Right lobe of liver (tissue), 6 donors: Measurements from ENCODE around the gene SPANXN5. TPM values are rescaled to one million over a fixed set of nuclear protein-coding genes. Genes with fewer than 3 reads are reported as not detected.
"Not testable (repeated sequence)": the region's sequence is repeated elsewhere in the genome, so short reads cannot be mapped to it uniquely, and the experiment has no call there.

Experiments
- ATAC-seq, 4 donors: fragments of 200-7000 bp; cut with Tn5 transposase; one replicate each; pipeline ENCODE4 v1.9.1; 2020; ENCODE audit warnings: mild to moderate bottlenecking in 4 of 4, moderate library complexity in 4 of 4
- DNase-seq, 3 donors: peaks; one replicate each; pipeline ENCODE4 v3.0.0-alpha.2; 2020
- H3K27ac ChIP-seq, 3 donors: fragments of 200-600 bp; one replicate each; pipeline ENCODE4 v1.8.0; 2022
- H3K27me3 ChIP-seq, 2 donors: fragments of 200-600 bp; one replicate each; pipeline ENCODE4 v1.8.0; 2022
- H3K36me3 ChIP-seq, 4 donors: fragments of 200-600 bp; sonication (generic) in 1 of 4; one replicate each; pipeline versions ENCODE4 v1.5.1 to v1.8.0; 2017 to 2022; ENCODE audit warnings: control low read depth in 1 of 4
- H3K4me1 ChIP-seq, 4 donors: fragments of 200-600 bp; sonication (generic) in 1 of 4; one replicate each; pipeline versions ENCODE4 v1.5.1 to v1.8.0; 2017 to 2022; ENCODE audit warnings: control low read depth in 1 of 4
- H3K4me3 ChIP-seq, 3 donors: fragments of 200-600 bp; one replicate each; pipeline ENCODE4 v1.8.0; 2022
- H3K9me3 ChIP-seq, 4 donors: fragments of 200-600 bp; sonication (generic) in 1 of 4; one replicate each; pipeline versions ENCODE4 v1.5.1 to v1.8.0; 2017 to 2022; ENCODE audit warnings: control low read depth in 1 of 4
- POLR2A ChIP-seq: fragments of 450-650 bp; IDR thresholded peaks from one replicate; pipeline ENCODE4 v1.6.1; 2017; ENCODE audit warnings: antibody characterized with exemption, mild to moderate bottlenecking
- WGBS: methylation state at CpG from one replicate; pipeline ENCODE4 v1.1.6; 2018; ENCODE audit warnings: low coverage, low lambda C conversion rate; ENCODE audit not compliant: insufficient coverage; ENCODE audit errors: missing lambda C conversion rate; 5-methylcytosine and 5-hydroxymethylcytosine counted together
- intact Hi-C, 2 donors: fragments of 100-400 bp; cut with DNase I; formaldehyde crosslinking; loops; one replicate each; pipeline versions ENCODE4 v1.11.2 to v1.14.1; 2022
- long read RNA-seq: library from polyadenylated mRNA; unstranded; transcript quantifications from one replicate; pipeline ENCODE4 v2.0.0, GENCODE V29; 2019
- total RNA-seq, 6 experiments: library from RNA; depleted of rRNA in 2 of 6; stranded (reverse); fragments of >200 nt in 2 of 6; fragmentation: NEBNext Ultra II Directional in 3 of 6; extraction: Animal tissue kit (Norgen Biotek cat#: 25700) in 3 of 6; gene quantifications; one replicate each; pipeline versions ENCODE4 v1.1.0 to v1.2.4, GENCODE V29; 2016 to 2023
- TF ChIP-seq, protein P1 (sequence below), 4 donors: fragments of 200-600 bp in 3 of 4; fragments of 450-650 bp in 1 of 4; IDR thresholded peaks; one replicate each; pipeline versions ENCODE4 v1.5.1 to v1.8.0; 2016 to 2022; ENCODE audit warnings: antibody characterized with exemption in 4 of 4, mild to moderate bottlenecking in 2 of 4
- donor health status: DM: no; HTN: yes; CAD: no.
- donor health status: DM: no; HTN: no; CAD: no.
- donor health status: DM: no; HTN: no; CAD: no.
- donor health status: DM: no; HTN: yes; CAD: no.
- donor health status: DM: no; HTN: yes; CAD: no.

SPANXN5 gene, protein sequence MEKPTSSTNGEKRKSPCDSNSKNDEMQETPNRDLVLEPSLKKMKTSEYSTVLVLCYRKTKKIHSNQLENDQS
- not detected for total RNA-seq
- long read RNA-seq, result 0 reads

DNA sequence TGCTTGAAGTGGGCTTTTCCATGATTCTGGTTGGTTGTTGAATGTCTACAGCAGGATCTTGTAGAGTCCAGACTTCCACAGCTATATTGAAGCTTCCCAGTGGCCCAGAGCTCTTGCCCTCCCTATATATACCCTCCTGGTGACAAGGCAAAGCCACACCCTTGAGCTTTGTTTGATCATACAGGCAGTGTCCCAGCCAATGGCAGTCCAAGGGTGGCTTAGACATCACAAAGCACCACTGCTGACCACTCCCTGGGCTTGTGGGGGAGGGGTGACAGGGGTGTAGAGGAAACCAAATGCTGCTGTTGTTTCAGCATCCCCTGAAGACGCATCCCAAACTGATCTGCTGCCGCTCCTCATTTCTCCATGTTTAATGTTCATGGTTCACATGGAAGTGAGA, at the start of gene SPANXN5:
SPANXN5 (minus strand) TSS at position 101 of the 400 bp plus-strand sequence; CDS start at position 22, 79 bp downstream.
- 75% methylated on average over 2 of the region's 2 CpGs for WGBS

DNA sequence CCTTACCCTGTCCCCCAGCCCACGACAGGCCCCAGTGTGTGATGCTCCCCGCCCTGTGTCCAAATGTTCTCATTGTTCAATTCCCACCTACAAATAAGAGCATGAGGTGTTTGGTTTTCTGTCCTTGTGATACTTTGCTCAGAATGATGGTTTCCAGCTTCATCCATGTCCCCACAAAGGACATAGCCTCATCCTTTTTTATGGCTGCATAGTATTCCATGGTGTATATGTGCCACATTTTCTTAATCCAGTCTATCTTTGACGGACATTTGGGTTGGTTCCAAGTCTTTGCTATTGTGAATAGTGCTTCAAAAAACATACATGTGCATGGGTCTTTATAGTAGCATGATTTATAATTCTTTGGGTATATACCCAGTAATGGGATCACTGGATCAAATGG, 46.4 kb upstream of the SPANXN5 start:
- not testable (repeated sequence) for H3K36me3 ChIP-seq, ATAC-seq

More for the DNA sequence above, at the start of gene SPANXN5:
- H3K9me3 ChIP-seq, H3K27me3 ChIP-seq, H3K27ac ChIP-seq, H3K4me3 ChIP-seq, DNase-seq, H3K4me1 ChIP-seq, intact Hi-C loops, H3K36me3 ChIP-seq, ATAC-seq: not testable (repeated sequence)

DNA sequence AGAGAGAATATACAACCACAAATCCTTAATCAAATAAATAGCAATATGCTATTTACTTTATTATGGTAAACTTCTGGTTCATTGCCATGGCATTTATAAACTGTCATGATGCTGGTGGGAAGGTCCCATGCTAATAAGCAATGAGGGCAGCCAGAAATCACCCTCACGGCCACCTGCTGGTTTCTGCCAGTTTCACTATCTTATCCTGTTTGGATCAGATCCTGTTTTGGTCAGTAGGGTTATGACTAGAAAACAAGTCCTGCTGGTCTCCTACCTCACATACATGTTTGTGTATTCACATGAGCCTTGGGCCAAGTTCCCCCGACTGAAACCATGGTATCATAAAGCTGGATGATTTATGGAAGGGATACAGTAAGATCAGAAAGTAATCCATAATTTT, 41.9 kb upstream of the SPANXN5 start:
- WGBS, result 43% methylated on average over 2 of the region's 2 CpGs
- Histone ChIP-seq H3K27me3 (no peaks in the 10 kb centered on the region), H3K27ac (no peak overlapping the region), H3K9me3 (no peaks in the 10 kb centered on the region), H3K36me3 (no peaks in the 10 kb centered on the region), H3K4me1 (no peaks in the 10 kb centered on the region), H3K4me3 (no peak overlapping the region)
- TF ChIP-seq POLR2A, result no peak
- TF ChIP-seq, protein P1, sequence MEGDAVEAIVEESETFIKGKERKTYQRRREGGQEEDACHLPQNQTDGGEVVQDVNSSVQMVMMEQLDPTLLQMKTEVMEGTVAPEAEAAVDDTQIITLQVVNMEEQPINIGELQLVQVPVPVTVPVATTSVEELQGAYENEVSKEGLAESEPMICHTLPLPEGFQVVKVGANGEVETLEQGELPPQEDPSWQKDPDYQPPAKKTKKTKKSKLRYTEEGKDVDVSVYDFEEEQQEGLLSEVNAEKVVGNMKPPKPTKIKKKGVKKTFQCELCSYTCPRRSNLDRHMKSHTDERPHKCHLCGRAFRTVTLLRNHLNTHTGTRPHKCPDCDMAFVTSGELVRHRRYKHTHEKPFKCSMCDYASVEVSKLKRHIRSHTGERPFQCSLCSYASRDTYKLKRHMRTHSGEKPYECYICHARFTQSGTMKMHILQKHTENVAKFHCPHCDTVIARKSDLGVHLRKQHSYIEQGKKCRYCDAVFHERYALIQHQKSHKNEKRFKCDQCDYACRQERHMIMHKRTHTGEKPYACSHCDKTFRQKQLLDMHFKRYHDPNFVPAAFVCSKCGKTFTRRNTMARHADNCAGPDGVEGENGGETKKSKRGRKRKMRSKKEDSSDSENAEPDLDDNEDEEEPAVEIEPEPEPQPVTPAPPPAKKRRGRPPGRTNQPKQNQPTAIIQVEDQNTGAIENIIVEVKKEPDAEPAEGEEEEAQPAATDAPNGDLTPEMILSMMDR (IDR thresholded peaks at IDR 0.05), result no peak
- intact Hi-C loops, result no loop called here
- DNase-seq (no peak), ATAC-seq (no peak)

More for the DNA sequence above, 46.4 kb upstream of the SPANXN5 start:
- H3K27ac ChIP-seq, H3K4me1 ChIP-seq, intact Hi-C loops, H3K4me3 ChIP-seq, DNase-seq, H3K9me3 ChIP-seq, H3K27me3 ChIP-seq: not testable (repeated sequence)
- 62% methylated on average over 3 of the region's 3 CpGs for WGBS

DNA sequence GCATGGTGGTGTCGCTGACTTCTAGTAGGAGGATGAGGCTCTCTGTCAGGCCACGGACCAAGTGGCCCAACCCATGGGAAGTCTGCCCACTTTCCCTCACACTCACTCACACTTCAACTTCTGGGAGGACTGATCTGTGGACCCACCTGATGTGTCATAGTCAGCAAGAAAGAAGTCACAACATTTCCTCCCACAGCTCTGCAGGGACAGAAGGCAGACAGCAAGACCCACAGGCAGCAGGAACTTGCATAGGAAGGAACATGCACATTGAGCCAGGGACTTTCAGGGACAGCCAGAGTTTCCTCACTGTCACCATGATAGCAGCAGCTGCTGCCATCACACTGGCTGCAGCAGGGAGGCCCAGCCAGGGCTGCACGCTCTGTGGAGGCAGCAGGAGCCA, 33.3 kb upstream of the SPANXN5 start:
- intact Hi-C loops, result no loop called here
- Histone ChIP-seq H3K27me3 (peaks cover 0 to 6% of the 10 kb centered on the region in 2 donors), H3K4me1 (no peaks in the 10 kb centered on the region), H3K4me3 (no peak overlapping the region), H3K9me3 (no peaks in the 10 kb centered on the region), H3K27ac (no peak overlapping the region), H3K36me3 (no peaks in the 10 kb centered on the region)
- DNase-seq (no peak), ATAC-seq (no peak)
- WGBS, result 11% methylated on average over 2 of the region's 3 CpGs
- TF ChIP-seq POLR2A, result no peak
- TF ChIP-seq, protein P1 (IDR thresholded peaks at IDR 0.05), result no peak

DNA sequence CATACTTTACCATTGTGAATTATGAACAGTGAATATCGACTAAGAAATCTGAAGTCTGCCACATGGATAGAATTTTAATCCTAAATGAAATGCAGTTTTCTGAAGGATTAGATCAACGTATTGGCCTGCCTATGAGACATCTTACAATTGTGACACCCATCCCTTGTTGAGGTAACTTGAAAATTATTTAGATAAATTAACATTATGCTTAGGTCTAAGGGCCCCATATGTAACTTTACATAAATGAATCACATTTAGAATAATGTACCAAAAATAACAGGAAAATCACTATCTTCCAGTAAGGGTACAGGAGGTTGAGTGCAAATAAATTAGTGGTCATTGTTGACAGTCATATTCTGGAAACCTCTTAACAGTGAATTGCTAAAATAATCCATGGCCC, 27.4 kb upstream of the SPANXN5 start:
- Histone ChIP-seq H3K27me3 (no peaks in the 10 kb centered on the region), H3K9me3 (no peaks in the 10 kb centered on the region), H3K4me1 (no peaks in the 10 kb centered on the region), H3K27ac (no peak overlapping the region), H3K4me3 (no peak overlapping the region), H3K36me3 (no peaks in the 10 kb centered on the region)
- WGBS, result 41% methylated on average over 2 of the region's 2 CpGs
- intact Hi-C loops, result no loop called here
- TF ChIP-seq POLR2A, result no peak
- TF ChIP-seq, protein P1 (IDR thresholded peaks at IDR 0.05), result no peak
- no peak for ATAC-seq
- DNase-seq, result no peak
